NCI-H128 (cell line): Measurements from ENCODE around the gene DGCR2.

Experiments
- DNase-seq: peaks from one replicate; lab custom pipeline; 2025; ENCODE audit not compliant: unreplicated experiment; lab: John Stamatoyannopoulos, UW

The DGCR2 gene

DNA sequence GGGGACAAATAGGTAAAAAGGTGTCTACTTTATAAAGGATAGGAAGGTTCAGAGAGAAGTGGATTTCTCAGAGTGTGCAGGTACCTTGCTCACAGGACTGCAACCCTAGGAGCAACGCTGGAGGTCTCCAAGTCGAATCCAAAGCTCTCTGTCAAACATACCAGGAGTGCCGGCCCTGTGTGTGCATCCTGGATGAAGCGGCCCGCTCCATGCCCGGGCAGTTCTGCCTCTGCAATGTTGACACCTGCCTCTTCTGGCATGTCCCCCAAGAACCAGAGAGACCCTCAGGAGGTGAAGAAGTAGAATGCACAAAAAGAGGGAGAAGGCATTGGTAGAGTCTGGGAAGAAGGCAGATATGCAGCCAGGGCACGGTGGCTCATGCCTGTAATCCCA lies 5.8 kb upstream of the DGCR2 start:
- no peak for DNase-seq

- no peak for DNase-seq
Measured at GRCh38 chr22:19127329-19128008, 5.3 kb upstream of the DGCR2 start.

GRCh38 chr22:19126309-19127273 lies 4.4 kb upstream of the DGCR2 start:
- DNase-seq: no peak

GRCh38 chr22:19125474-19126308 lies 3.5 kb upstream of the DGCR2 start:
- DNase-seq: no peak

DNA sequence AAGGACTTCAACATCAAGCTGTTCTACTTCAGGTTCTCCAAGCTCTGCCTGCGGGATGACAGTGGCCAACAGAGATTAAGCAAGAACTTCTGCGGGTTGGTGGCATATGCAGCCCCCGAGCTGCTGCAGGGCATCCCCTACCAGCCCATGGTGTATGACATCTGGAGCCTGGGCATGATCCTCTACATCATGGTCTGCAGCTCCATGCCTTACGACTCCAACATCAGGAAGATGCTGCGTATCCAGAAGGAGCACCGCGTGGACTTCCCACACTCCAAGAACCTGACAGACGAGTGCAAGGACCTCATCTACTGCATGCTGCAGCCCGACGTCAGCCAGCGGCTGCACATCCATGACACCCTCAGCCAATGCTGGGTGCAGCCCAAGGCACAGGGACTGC lies 2.8 kb upstream of the DGCR2 start:
- no peak for DNase-seq

GRCh38 chr22:19124377-19124776 lies 2.2 kb upstream of the DGCR2 start:
- DNase-seq: no peak

DNA sequence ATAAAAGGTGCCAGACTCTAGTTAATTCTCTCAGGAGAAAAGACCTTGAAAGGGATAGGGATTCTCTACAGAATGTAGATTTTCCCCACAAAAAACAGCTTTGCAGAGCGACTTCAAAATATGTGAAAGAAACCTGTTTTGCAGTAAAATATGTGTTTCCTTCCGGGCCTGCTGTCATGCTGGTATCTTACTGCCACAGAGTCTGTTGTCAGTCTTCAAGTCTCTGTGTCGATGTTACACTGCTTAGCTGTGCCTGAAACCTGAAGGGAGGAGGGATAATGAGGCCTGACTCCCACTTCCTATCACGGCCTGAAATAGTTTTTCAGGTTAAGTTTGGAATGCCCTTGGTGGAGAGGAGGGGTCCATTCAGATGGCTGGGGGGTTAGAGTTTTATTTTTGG lies 1.7 kb upstream of the DGCR2 start:
- no peak for DNase-seq

DNA sequence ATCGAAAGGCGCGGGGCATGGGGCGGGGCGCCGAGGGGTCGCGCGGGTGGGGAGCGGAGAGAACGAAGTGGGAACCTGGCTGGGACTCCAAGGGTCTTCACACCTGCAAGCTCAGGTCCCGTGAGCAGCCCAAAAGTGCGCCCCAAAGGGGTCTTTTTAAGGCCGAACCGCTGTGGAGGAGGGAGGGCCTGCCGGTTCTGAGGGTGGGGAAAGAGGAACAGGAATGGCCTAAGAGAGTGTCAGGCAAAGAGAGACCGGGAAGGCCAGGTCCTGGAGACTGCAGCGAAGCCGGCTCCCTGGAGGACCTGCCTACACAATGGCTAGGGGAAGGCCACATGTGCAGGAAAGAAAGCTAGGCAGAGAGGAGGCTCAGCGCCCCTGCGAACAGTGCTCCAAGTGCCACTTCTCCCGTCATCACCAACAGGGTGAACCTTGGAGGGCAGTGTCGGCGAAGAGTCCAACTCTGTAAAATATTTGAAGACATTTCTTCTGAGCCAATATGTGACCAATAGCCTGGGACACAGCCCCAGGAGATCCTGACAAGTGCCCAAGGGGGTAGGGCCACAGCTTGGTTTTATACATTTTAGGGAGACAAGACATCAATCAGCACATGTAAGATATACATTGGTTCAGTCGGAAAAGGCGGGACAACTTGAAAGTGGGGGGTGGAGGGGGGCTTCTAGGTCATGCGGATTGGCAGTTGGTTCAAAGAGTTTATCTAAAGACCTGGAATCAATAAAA lies 710 bp upstream of the DGCR2 start:
- no peak for DNase-seq

DNA sequence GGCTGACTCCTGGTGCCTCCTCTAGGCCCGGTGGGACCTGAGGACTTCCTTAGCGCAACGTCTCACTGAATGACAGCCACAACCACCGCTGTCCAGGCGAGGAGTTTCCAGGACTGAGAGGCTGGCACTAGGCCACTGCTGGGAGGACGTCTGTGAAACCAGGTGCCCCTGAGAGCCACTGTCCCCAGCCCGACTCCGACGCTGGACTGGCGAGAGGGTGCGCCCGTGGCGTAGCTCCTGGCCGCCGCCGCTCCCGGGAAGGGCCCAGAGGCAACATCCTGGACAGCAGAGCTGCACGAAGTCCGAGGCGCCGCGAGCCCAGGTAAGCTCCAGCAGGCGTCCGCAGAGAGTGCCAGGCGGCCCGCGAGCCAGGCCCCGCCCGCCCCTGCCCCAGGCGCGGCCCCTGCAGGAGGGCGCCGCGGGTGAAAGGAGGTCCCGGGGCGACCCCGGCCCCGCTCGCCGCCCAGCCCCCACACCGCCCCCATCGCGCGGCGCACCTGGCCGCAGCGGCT lies 525 bp downstream of the DGCR2 start:
- DNase-seq: no peak

DNA sequence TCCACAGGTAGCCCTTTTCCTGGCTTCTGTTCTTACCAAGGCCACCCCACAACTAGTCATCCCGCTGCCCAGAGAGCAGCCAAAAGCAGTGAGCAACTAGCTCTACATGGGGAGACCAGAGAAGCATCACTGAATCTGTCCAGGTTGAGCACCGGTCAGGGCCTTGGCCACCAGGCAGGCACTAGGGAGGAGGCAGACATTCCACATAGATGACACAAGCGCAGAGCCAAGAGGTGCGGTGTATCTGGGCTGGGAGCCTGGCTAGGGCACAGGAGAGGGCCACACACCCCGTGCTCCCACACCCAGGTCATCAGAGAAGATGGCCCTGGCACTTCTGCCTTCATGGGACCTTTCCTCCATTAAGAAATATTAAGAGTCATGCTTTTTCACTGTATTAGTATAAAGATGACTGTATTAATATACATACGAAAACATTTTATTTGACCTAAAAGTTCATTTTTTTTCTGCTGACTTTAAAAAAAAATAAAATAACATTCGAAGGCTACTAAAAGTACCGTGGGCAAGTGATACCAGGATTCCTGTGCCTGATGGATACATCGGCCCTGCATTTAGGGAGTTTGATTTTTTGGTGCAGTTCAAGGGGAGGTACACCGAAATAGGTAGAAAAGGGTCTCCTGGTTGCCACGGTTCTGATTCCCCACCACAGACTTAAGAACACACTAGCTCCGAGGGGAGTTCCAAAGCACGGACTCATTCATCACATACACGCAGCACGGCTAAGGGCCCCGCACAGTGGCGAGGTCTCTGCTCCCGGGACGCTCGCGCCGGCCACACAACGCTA lies 1.2 kb downstream of the DGCR2 start:
- DNase-seq: no peak

DNA sequence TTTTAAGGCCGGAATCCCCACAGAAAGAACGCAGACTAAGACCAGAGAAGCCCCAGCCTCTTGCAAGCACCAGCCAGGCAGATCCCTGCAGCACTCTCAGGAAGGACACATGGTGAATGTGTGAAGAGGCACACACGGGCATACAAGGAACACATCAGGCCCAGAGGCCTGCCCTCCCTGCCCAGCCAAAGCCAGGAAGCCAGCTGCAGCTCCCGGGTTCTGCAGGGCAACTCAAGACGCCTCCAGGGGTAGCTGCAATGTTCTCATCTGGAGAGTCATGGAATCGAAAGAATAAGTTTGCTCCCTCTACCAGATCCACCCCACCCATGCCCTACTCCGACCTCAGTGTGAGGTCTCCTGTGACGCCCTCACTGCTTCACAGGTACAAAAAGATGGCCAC lies 2.3 kb downstream of the DGCR2 start:
- DNase-seq: no peak

DNA sequence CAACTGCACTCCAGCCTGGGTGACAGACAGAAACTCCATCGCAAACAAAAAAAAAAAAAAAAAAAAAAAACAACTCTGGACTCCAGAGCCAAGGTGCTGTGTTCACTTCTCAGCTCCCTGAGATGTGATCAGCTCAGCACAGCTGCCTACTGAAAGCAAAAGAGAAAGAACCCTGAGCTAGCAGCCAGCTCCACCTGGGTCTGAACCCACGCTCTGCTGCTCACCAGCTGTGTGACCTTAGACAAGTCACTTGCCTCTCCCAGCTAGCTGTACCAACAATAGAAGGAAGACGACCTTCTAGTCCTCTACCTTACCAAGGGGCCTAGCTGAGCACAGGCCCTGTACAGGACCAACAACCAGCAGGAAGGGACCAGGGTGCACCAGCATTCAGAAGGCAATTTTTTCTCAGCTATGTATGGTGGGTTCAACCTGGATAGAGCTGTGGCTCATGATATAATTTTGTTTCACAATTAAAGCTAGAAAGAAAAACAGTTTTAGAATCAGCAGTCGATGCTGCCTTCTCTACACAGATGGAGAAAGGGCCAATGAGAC lies 3.8 kb downstream of the DGCR2 start:
- DNase-seq: no peak

- no peak for DNase-seq
Measured at GRCh38 chr22:19117111-19117512, 5.1 kb downstream of the DGCR2 start.

- no peak for DNase-seq
Measured at GRCh38 chr22:19115628-19116027, 6.6 kb downstream of the DGCR2 start.

DNA sequence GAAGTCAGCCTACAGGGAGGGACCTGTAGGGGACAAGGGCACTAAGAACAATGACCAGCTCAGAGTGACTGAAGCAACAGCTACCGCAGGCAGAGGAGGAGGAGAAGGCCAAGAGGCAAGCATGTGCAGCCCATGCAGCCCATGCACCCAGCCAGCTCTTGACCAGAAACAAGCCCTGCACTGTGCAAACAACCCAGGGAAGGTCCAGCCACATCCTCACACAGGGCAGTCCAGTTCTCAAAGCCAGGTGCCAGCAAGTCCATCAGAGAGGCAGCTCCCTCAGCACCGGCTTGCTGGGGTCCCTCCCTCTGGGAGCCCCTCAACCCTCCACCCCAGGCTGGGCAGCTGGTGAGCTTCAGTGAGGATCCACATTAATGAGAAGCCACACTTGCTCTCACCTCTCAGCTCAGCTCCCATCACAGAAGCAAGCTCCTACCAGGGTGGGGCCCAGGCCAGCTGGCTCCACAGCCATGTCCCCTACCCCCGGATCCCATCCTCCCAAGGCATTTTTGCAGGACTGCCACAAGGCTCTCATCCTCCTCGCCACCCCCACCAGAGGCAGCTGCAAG lies 7.1 kb downstream of the DGCR2 start:
- DNase-seq: no peak

- DNase-seq: no peak
Measured at GRCh38 chr22:19113429-19113828, 8.8 kb downstream of the DGCR2 start.

GRCh38 chr22:19111584-19111983 lies 10.6 kb downstream of the DGCR2 start:
- DNase-seq: no peak

GRCh38 chr22:19111140-19111539 lies 11.1 kb downstream of the DGCR2 start:
- no peak for DNase-seq

GRCh38 chr22:19110646-19111045 lies 11.6 kb downstream of the DGCR2 start:
- no peak for DNase-seq
